OCI-LY7 (cell line): Measurements from ENCODE around the gene PTDSS2. TPM values are rescaled to one million over a fixed set of nuclear protein-coding genes. Genes with fewer than 3 reads are reported as not detected.

Experiments
- BruUV-seq: library from RNA; stranded (reverse); fragments of 400-500 nt; replicated peaks from 2 replicates; lab custom pipeline; 2021; lab: Mats Ljungman, UMichigan
- CTCF ChIA-PET: fragments of 300-600 bp; sonication (Branson Sonifier 250); formaldehyde crosslinking; loops from one replicate; lab custom pipeline; 2022; ENCODE audit warnings: antibody characterized with exemption; ENCODE audit not compliant: unreplicated experiment; lab: Charles Lee
- POLR2A ChIA-PET: fragments of 300-600 bp; sonication (Branson Sonifier 250); formaldehyde crosslinking; loops from one replicate; lab custom pipeline; 2022; ENCODE audit warnings: antibody characterized with exemption; lab: Charles Lee
- DNase-seq: peaks from one replicate; pipeline ENCODE4 v3.0.0-alpha.2; 2015; ENCODE audit warnings: low spot score
- H2AFZ ChIP-seq: fragments of 200-600 bp; sonication (generic), shearing (Covaris generic); 2 replicates; pipeline ENCODE4 v1.6.1; 2014; ENCODE audit warnings: mild to moderate bottlenecking, antibody characterized with exemption, low read length, moderate library complexity
- H3K27ac ChIP-seq: fragments of 200-600 bp; sonication (generic); 2 replicates; pipeline ENCODE4 v1.5.1; 2014; ENCODE audit warnings: mixed run types, low read depth, mild to moderate bottlenecking, moderate library complexity, low read length, inconsistent platforms; ENCODE audit not compliant: poor library complexity, severe bottlenecking
- H3K36me3 ChIP-seq: fragments of 200-600 bp; sonication (generic); 2 replicates; pipeline ENCODE4 v1.6.1; 2014; ENCODE audit warnings: mild to moderate bottlenecking, antibody characterized with exemption, low read length, moderate library complexity, mixed read lengths; ENCODE audit not compliant: insufficient read depth
- H3K4me1 ChIP-seq: fragments of 200-600 bp; sonication (generic); 2 replicates; pipeline ENCODE4 v1.5.1; 2014; ENCODE audit warnings: mild to moderate bottlenecking, low read length; ENCODE audit not compliant: insufficient read depth, poor library complexity, severe bottlenecking
- H3K4me2 ChIP-seq: fragments of 200-600 bp; sonication (generic); 2 replicates; pipeline ENCODE4 v1.6.1; 2014; ENCODE audit warnings: mild to moderate bottlenecking, low read length
- H3K4me3 ChIP-seq: fragments of 200-600 bp; sonication (generic); 2 replicates; pipeline ENCODE4 v1.5.1; 2014; ENCODE audit warnings: mild to moderate bottlenecking, low read depth, low read length; ENCODE audit not compliant: poor library complexity, severe bottlenecking
- H3K79me2 ChIP-seq: fragments of 200-600 bp; sonication (generic); 2 replicates; pipeline ENCODE4 v1.6.1; 2016; ENCODE audit warnings: low read depth, mild to moderate bottlenecking, low read length, moderate library complexity, mixed read lengths; ENCODE audit not compliant: insufficient read depth
- H3K9me2 ChIP-seq: fragments of 200-600 bp; sonication (generic); 2 replicates; pipeline ENCODE4 v1.6.1; 2016; ENCODE audit warnings: mild to moderate bottlenecking, low read length, mixed read lengths; ENCODE audit not compliant: insufficient read depth
- H3K9me3 ChIP-seq: fragments of 200-600 bp; sonication (generic); 2 replicates; pipeline ENCODE4 v1.6.1; 2014; ENCODE audit warnings: mild to moderate bottlenecking, mixed run types, low read length, mixed read lengths
- H4K20me1 ChIP-seq: fragments of 200-600 bp; sonication (generic); 2 replicates; pipeline ENCODE4 v1.6.1; 2014; ENCODE audit warnings: mild to moderate bottlenecking, antibody characterized with exemption, low read length, moderate library complexity, mixed read lengths; ENCODE audit not compliant: insufficient read depth
- EZH2phosphoT487 ChIP-seq: fragments of 200-600 bp; sonication (generic); IDR thresholded peaks from 2 replicates; pipeline ENCODE4 v1.6.1; 2018; ENCODE audit warnings: low read depth, borderline replicate concordance, mild to moderate bottlenecking, mixed run types, antibody characterized with exemption, low read length, moderate library complexity, mixed read lengths
- intact Hi-C: fragments of 100-400 bp; cut with micrococcal nuclease; formaldehyde crosslinking; loops from one replicate; pipeline ENCODE4 v1.10.0; 2022; ENCODE audit not compliant: unreplicated experiment
- total RNA-seq, 2 experiments: library from RNA; depleted of rRNA in 1 of 2; stranded (reverse); fragments of >200 nt in 1 of 2; shearing (Covaris generic) in 1 of 2; gene quantifications; 2 replicates each; pipeline ENCODE4 v1.2.3, GENCODE V29; 2014 to 2022
- TF ChIP-seq, protein P1 (sequence below): fragments of 200-600 bp; sonication (generic); conservative IDR thresholded peaks from 2 replicates; pipeline ENCODE4 v1.5.1; 2014; ENCODE audit warnings: mild to moderate bottlenecking, antibody characterized with exemption, low read length, moderate library complexity, mixed read lengths

PTDSS2 gene
- total RNA-seq, 2 experiments from 2014 or later = 27.8 to 32.7 TPM

DNA sequence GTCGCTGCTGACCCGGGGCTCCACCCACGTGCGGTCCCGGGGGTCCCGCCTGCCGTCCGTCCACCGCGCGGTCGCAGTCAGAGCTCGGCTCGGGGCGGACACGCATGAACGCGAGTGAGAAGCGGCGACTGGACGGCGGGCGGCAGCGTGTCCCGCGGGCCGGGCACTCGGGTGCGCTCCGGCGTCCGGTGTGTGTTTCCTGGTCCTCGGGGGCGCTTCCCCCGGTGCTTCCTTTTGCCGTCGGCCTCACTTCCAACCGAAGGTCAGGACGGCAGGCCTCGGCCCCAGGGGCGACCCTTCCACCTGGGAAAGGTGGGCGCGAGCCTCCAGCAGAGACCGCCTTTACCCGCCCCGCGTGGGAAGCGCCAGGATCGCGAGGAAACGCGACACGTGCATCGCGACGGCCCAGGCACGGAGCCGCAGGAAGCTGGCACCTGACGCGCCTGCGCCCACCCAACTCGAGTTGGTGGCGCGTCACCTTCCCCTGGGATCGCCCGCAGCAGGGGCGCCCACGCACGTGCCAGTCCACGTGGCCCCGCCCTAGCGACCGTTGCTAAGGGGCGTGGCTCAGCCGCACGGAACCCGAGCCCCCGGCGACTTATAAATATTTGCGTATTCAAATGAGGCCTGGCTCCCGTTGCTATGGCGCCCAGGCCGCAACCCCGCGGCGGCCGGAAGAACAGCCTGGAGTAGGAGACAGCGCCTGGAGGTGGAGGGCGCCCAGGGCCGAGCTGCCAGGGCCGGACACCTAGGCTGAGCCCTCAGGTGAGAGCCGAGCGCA, 87.0 kb downstream of the PTDSS2 start, which contains the start of gene LRRC56:
TSS of gene LRRC56 (plus strand) at position 687 of the 781 bp plus-strand sequence. CDS start 3,158 bp downstream, outside the sequence.
- peak; percentile 96 for DNase-seq

GRCh38 chr11:537622-538430, 87.7 kb downstream of the PTDSS2 start:
- no TSS peak for BruUV-seq
- Histone ChIP-seq H3K9me3 (no peaks in the 10 kb centered on the region), H3K4me2 (peak overlapping the region; percentile 94), H3K79me2 (no peaks in the 10 kb centered on the region), H3K4me1 (peaks cover 32% of the 10 kb centered on the region), H3K4me3 (peak overlapping the region; percentile 77), H4K20me1 (no peaks in the 10 kb centered on the region), H3K27ac (peak overlapping the region; percentile 80), H3K36me3 (peaks cover 9% of the 10 kb centered on the region; the same call in 1 of the 2 replicates), H2AFZ (peak overlapping the region; percentile 75; the same call in 1 of the 2 replicates), H3K9me2 (no peaks in the 10 kb centered on the region)
- DNase-seq = no peak
- ChIA-PET POLR2A (no interaction called here), CTCF (no interaction called here)
- TF ChIP-seq, protein P1, sequence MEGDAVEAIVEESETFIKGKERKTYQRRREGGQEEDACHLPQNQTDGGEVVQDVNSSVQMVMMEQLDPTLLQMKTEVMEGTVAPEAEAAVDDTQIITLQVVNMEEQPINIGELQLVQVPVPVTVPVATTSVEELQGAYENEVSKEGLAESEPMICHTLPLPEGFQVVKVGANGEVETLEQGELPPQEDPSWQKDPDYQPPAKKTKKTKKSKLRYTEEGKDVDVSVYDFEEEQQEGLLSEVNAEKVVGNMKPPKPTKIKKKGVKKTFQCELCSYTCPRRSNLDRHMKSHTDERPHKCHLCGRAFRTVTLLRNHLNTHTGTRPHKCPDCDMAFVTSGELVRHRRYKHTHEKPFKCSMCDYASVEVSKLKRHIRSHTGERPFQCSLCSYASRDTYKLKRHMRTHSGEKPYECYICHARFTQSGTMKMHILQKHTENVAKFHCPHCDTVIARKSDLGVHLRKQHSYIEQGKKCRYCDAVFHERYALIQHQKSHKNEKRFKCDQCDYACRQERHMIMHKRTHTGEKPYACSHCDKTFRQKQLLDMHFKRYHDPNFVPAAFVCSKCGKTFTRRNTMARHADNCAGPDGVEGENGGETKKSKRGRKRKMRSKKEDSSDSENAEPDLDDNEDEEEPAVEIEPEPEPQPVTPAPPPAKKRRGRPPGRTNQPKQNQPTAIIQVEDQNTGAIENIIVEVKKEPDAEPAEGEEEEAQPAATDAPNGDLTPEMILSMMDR = no peak
- no peak for TF ChIP-seq EZH2phosphoT487
- intact Hi-C loops = loop anchor here (1.0 to 5.0 kb wide), 2 partner anchors 32 to 91 kb away; no protein-coding TSS in a partner anchor

More for the DNA sequence above, 87.0 kb downstream of the PTDSS2 start, which contains the start of gene LRRC56:
- no peaks in the 10 kb centered on the region for H3K9me2 ChIP-seq
- peaks cover 32% of the 10 kb centered on the region for H3K4me1 ChIP-seq
- peak within 1 kb of the TSS; percentile 75 for H2AFZ ChIP-seq
- no peaks in the 10 kb centered on the region for H3K79me2 ChIP-seq
- TF ChIP-seq, protein P1 = no peak
- TF ChIP-seq EZH2phosphoT487 = no peak
- peak within 1 kb of the TSS; percentile 94 for H3K4me2 ChIP-seq
- H3K9me3 ChIP-seq = no peaks in the 10 kb centered on the region
- intact Hi-C loops = loop anchor here (1.0 to 5.0 kb wide), 2 partner anchors 31 to 90 kb away; no protein-coding TSS in a partner anchor
- CTCF ChIA-PET = no interaction called here
- H4K20me1 ChIP-seq = no peaks in the 10 kb centered on the region
- BruUV-seq = no TSS peak
- peak within 1 kb of the TSS; percentile 77 for H3K4me3 ChIP-seq
- H3K27ac ChIP-seq = peak within 1 kb of the TSS; percentile 80
- POLR2A ChIA-PET = no interaction called here
- peaks cover 17% of the 10 kb centered on the region; the same call in 1 of the 2 replicates for H3K36me3 ChIP-seq
